GM12872 (cell line): ENCODE measurements around the gene ZBED5.

Experiments
- TF ChIP-seq, protein P1 (sequence below): IDR thresholded peaks from 3 replicates; pipeline ENCODE4 v1.5.1; 2011; ENCODE audit warnings: low read depth, mild to moderate bottlenecking, low read length, moderate library complexity; ENCODE audit not compliant: insufficient read depth

Gene ZBED5

DNA sequence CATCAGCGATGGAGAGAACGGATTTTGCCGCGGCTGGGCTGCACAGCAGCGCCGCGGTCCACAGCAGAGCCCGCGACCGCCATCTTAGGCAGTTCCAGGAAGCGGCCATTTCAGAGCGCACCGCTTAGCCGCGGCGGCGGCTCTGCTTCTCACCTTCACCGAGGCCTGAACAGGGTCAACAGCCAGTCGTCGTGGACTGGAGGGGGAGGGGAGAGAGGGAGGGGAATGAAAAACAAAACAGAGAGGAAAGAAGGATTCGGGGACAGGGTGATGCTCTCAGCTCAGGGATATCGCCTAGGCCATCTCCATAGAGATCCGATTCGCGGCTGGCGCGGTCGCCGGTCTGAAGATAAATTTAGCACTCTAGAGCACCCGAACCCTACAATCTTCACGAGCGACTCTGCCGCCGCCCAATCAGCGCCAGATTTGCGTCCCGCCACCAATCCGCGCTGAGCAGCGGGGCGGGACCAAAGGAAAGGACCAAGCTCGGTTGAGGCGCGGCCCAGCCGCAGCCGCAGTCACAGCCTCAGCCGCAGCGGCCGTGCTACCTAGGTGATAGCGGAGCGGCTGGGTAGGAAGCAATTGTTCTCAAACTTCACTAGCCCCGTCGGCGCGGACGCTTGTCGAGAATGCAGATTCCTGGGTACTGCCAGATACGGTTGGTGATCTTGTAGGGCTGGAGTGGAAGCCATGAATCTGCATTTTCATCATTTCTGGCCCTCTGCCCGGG lies at the start of gene ZBED5:
TSS of gene ZBED5 (minus strand) at position 345 of the 730 bp plus-strand sequence. CDS start 3,108 bp downstream, outside the sequence.
- TF ChIP-seq, protein P1, sequence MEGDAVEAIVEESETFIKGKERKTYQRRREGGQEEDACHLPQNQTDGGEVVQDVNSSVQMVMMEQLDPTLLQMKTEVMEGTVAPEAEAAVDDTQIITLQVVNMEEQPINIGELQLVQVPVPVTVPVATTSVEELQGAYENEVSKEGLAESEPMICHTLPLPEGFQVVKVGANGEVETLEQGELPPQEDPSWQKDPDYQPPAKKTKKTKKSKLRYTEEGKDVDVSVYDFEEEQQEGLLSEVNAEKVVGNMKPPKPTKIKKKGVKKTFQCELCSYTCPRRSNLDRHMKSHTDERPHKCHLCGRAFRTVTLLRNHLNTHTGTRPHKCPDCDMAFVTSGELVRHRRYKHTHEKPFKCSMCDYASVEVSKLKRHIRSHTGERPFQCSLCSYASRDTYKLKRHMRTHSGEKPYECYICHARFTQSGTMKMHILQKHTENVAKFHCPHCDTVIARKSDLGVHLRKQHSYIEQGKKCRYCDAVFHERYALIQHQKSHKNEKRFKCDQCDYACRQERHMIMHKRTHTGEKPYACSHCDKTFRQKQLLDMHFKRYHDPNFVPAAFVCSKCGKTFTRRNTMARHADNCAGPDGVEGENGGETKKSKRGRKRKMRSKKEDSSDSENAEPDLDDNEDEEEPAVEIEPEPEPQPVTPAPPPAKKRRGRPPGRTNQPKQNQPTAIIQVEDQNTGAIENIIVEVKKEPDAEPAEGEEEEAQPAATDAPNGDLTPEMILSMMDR: no peak; the same call in 2 of the 3 replicates

GRCh38 chr11:10906521-10906920 lies 48.7 kb upstream of the ZBED5 start:
- TF ChIP-seq, protein P1: no peak

DNA sequence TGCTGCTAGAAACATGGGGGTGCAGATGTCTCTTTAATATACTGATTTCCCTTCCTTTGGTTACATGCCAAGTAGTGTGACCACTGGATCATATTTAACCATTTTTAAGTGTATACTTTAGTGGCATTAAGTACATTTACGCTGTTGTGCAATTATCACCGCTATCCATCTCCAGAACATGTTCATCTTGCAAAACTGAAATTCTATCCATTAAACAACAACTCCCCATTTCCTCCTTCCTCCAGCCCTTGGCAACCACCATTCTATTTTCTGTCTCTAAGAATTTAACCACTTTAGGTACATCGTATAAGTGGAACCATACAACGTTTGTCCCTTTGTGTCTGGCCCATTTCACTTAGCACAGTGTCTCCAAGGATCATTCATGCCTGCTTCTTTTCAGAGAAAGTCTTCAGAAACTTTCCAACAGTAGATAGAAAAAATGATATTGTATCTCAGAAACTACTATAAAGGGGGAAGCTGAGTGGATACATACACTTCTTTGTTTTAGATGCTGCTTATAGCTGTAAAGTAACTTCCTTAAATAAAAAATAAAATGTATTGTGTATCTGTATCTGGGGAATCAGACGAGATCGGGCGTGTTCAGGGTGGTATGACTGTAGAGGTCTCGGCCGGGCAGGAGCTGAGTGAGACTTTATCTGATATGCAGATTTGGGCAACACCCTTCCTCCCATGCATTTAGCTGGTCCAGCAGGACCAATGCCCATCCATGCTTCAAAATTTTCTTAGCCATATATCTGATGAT lies 44.6 kb upstream of the ZBED5 start:
- TF ChIP-seq, protein P1: no peak

- TF ChIP-seq, protein P1: no peak
Measured at GRCh38 chr11:10900681-10901415, 43.0 kb upstream of the ZBED5 start.

- TF ChIP-seq, protein P1: no peak
Measured at GRCh38 chr11:10899121-10899830, 41.4 kb upstream of the ZBED5 start.

GRCh38 chr11:10898763-10899025 lies 40.8 kb upstream of the ZBED5 start:
- TF ChIP-seq, protein P1: no peak
